ENCODE data around the gene PIH1D2. TPM values are rescaled to one million over a fixed set of nuclear protein-coding genes. Genes with fewer than 3 reads are reported as not detected.
"Not testable (repeated sequence)": the region's sequence is repeated elsewhere in the genome, so short reads cannot be mapped to it uniquely, and the experiment has no call there.

The PIH1D2 gene
- total RNA-seq, 1 experiment from 2014 or later: 1.6 TPM

DNA sequence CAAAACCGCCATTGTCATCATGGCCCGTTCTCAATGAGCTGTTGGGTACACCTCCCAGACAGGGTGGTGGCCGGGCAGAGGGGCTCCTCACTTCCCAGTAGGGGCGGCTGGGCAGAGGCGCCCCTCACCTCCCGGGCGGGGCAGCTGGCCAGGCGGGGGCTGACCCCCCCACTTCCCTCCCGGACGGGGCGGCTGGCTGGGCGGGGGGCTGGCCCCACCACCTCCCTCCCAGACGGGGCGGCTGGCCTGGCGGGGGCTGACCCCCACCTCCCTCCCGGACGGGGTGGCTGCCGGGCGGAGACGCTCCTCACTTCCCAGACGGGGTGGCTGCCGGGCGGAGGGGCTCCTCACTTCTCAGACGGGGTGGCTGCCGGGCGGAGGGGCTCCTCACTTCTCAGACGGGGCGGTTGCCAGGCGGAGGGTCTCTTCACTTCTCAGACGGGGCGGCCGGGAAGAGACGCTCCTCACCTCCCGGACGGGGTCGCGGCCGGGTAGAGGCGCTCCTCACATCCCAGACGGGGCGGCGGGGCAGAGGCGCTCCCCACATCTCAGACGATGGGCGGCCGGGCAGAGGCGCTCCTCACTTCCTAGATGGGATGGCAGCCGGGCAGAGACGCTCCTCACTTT lies 46.9 kb downstream of the PIH1D2 start:
- DNase-seq (ENCODE audit: low read depth, low spot score); CTCF ChIA-PET; H3K4me3 ChIP-seq (replicated peaks in 1 of 2; ENCODE audit: low read depth in 1 of 2, low read length in 2 of 2); H3K9ac ChIP-seq (ENCODE audit: low read length); H2AFZ ChIP-seq (ENCODE audit: low read depth, low read length, poor library complexity, severe bottlenecking); RAD21 ChIA-PET (ENCODE audit: low non-redundant PET in 1 of 2, low total read pairs in 2 of 2, uncharacterized antibody in 2 of 2, unreplicated experiment in 2 of 2); intact Hi-C loops (cut with micrococcal nuclease); H3K27ac ChIP-seq (ENCODE audit: low read depth, low read length); POLR2A ChIA-PET; H3K4me2 ChIP-seq (ENCODE audit: low read length); H3K4me1 ChIP-seq (ENCODE audit: control insufficient read depth in 1 of 2, insufficient read depth in 2 of 2, low read length in 2 of 2); H3K27me3 ChIP-seq (ENCODE audit: insufficient read depth, low read length); H3K9me2 ChIP-seq (ENCODE audit: insufficient read depth); BruUV-seq (replicated peaks); H4K20me1 ChIP-seq (ENCODE audit: insufficient read depth); H3K9me3 ChIP-seq (ENCODE audit: control insufficient read depth in 1 of 2, insufficient read depth in 1 of 2, low read depth in 1 of 2, low read length in 2 of 2); ATAC-seq: not testable (repeated sequence)
- Histone ChIP-seq H3K79me2 (ENCODE audit: insufficient read depth, low read length) (peaks cover 48% of the 10 kb centered on the region), H3K36me3 (ENCODE audit: control insufficient read depth in 1 of 2, insufficient read depth in 2 of 2, low read length in 2 of 2) (peaks cover 19 to 27% of the 10 kb centered on the region in 2 experiments; a peak in 3 of 4 replicates)

DNA sequence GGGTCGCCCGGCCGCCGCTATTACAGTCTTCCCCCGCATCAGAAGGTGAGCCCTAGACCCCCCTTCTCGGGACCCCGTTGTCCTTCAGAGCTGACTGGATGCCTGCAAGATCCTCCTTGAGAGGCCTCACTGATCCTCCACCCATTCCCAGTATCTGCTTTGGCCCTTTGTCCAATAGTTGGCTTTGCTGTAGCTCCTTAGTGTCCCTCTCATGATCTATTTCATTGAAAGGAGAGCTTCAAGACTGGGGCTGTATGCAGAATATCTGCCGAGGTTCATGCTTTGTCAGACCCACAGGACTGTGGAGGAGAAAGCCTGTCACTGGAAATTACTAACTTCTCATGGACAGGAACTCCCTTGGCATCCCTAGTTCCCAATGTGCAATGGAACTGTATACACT lies 48.1 kb downstream of the PIH1D2 start:
- H2AFZ ChIP-seq (ENCODE audit: low read depth, low read length, poor library complexity, severe bottlenecking): no peak overlapping the region
- H3K9ac ChIP-seq (ENCODE audit: low read length): peak overlapping the region; percentile 89
- BruUV-seq (replicated peaks): no TSS peak
- peaks cover 10 to 27% of the 10 kb centered on the region in 2 experiments; a peak in 3 of 4 replicates for H3K36me3 ChIP-seq (ENCODE audit: control insufficient read depth in 1 of 2, insufficient read depth in 2 of 2, low read length in 2 of 2)
- ATAC-seq: peak; percentile 20; the same call in 1 of the 2 replicates
- no peaks in the 10 kb centered on the region for H3K9me2 ChIP-seq (ENCODE audit: insufficient read depth)
- H3K4me3 ChIP-seq (replicated peaks in 1 of 2; ENCODE audit: low read depth in 1 of 2, low read length in 2 of 2): peak overlapping the region; percentile 82 to 98
- DNase-seq (ENCODE audit: low read depth, low spot score): no peak
- RAD21 ChIA-PET (ENCODE audit: low non-redundant PET in 1 of 2, low total read pairs in 2 of 2, uncharacterized antibody in 2 of 2, unreplicated experiment in 2 of 2): no interaction called here
- no peaks in the 10 kb centered on the region for H3K27me3 ChIP-seq (ENCODE audit: insufficient read depth, low read length)
- no peaks in the 10 kb centered on the region for H4K20me1 ChIP-seq (ENCODE audit: insufficient read depth)
- H3K9me3 ChIP-seq (ENCODE audit: control insufficient read depth in 1 of 2, insufficient read depth in 1 of 2, low read depth in 1 of 2, low read length in 2 of 2): no peaks in the 10 kb centered on the region
- TF ChIP-seq POLR2A (IDR thresholded peaks at IDR 0.05; ENCODE audit: borderline replicate concordance, extremely low read depth, insufficient read depth, insufficient read length): no peak
- no peak for TF ChIP-seq ZFX (IDR thresholded peaks at IDR 0.05)
- no peak for TF ChIP-seq SP1 (IDR thresholded peaks at IDR 0.05; ENCODE audit: low read depth)
- no peak for TF ChIP-seq EZH2 (IDR thresholded peaks at IDR 0.05)
- TF ChIP-seq TCF7L2 (IDR thresholded peaks at IDR 0.05; ENCODE audit: borderline replicate concordance, extremely low read depth, insufficient read depth, insufficient read length): no peak
- TF ChIP-seq, protein P1, sequence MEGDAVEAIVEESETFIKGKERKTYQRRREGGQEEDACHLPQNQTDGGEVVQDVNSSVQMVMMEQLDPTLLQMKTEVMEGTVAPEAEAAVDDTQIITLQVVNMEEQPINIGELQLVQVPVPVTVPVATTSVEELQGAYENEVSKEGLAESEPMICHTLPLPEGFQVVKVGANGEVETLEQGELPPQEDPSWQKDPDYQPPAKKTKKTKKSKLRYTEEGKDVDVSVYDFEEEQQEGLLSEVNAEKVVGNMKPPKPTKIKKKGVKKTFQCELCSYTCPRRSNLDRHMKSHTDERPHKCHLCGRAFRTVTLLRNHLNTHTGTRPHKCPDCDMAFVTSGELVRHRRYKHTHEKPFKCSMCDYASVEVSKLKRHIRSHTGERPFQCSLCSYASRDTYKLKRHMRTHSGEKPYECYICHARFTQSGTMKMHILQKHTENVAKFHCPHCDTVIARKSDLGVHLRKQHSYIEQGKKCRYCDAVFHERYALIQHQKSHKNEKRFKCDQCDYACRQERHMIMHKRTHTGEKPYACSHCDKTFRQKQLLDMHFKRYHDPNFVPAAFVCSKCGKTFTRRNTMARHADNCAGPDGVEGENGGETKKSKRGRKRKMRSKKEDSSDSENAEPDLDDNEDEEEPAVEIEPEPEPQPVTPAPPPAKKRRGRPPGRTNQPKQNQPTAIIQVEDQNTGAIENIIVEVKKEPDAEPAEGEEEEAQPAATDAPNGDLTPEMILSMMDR (IDR thresholded peaks at IDR 0.05 in 2 of 3, conservative IDR thresholded peaks at IDR 0.05 in 1 of 3; ENCODE audit: borderline replicate concordance in 1 of 3, insufficient read depth in 1 of 3, low read depth in 2 of 3, low read length in 2 of 3): no peak
- TF ChIP-seq, protein P2, sequence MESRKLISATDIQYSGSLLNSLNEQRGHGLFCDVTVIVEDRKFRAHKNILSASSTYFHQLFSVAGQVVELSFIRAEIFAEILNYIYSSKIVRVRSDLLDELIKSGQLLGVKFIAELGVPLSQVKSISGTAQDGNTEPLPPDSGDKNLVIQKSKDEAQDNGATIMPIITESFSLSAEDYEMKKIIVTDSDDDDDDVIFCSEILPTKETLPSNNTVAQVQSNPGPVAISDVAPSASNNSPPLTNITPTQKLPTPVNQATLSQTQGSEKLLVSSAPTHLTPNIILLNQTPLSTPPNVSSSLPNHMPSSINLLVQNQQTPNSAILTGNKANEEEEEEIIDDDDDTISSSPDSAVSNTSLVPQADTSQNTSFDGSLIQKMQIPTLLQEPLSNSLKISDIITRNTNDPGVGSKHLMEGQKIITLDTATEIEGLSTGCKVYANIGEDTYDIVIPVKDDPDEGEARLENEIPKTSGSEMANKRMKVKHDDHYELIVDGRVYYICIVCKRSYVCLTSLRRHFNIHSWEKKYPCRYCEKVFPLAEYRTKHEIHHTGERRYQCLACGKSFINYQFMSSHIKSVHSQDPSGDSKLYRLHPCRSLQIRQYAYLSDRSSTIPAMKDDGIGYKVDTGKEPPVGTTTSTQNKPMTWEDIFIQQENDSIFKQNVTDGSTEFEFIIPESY (IDR thresholded peaks at IDR 0.05; ENCODE audit: extremely low read depth, insufficient replicate concordance, low read length): no peak
- no peak for TF ChIP-seq SIN3A (IDR thresholded peaks at IDR 0.05; ENCODE audit: low read depth)
- peak overlapping the region; percentile 85 for H3K4me2 ChIP-seq (ENCODE audit: low read length)
- POLR2A ChIA-PET: no interaction called here
- intact Hi-C loops (cut with micrococcal nuclease): loop anchor here (1.0 kb wide), 1 partner anchor 49 kb away; the partner anchor contains the start of genes NKAPD1 and PIH1D2
- H3K27ac ChIP-seq (ENCODE audit: low read depth, low read length): peak overlapping the region; percentile 98
- peaks cover 40% of the 10 kb centered on the region for H3K79me2 ChIP-seq (ENCODE audit: insufficient read depth, low read length)
- peaks cover 7 to 8% of the 10 kb centered on the region in 2 experiments; a peak in 3 of 4 replicates for H3K4me1 ChIP-seq (ENCODE audit: control insufficient read depth in 1 of 2, insufficient read depth in 2 of 2, low read length in 2 of 2)
- CTCF ChIA-PET: no interaction called here
